Tibial artery (tissue), 4 donors: ENCODE measurements around the gene SPEM2.

Experiments
- DNase-seq, 2 donors: peaks; one replicate each; pipeline ENCODE4 v3.0.0-alpha.2; 2019
- H3K27ac ChIP-seq, 2 donors: fragments of 200-600 bp; sonication (generic) in 1 of 2; 1 replicate in 1 of 2; 2 replicates in 1 of 2; pipeline ENCODE4 v1.5.1; 2018 to 2019; ENCODE audit warnings: mild to moderate bottlenecking in 1 of 2
- H3K27me3 ChIP-seq, 2 donors: fragments of 200-600 bp; sonication (generic) in 1 of 2; one replicate each; pipeline versions ENCODE4 v1.5.1 to v1.6.0; 2016 to 2019
- H3K36me3 ChIP-seq, 3 donors: fragments of 200-600 bp; sonication (generic) in 2 of 3; one replicate each; pipeline ENCODE4 v1.5.1; 2016 to 2019; ENCODE audit warnings: mild to moderate bottlenecking in 2 of 3
- H3K4me1 ChIP-seq, 4 donors: fragments of 200-600 bp; sonication (generic) in 2 of 4; 1 replicate in 3 of 4; 2 replicates in 1 of 4; pipeline ENCODE4 v1.5.1; 2016 to 2019
- H3K4me3 ChIP-seq, 2 donors: fragments of 200-600 bp; sonication (generic) in 1 of 2; 1 replicate in 1 of 2; 2 replicates in 1 of 2; pipeline ENCODE4 v1.5.1; 2018 to 2019; ENCODE audit warnings: mild to moderate bottlenecking in 2 of 2
- H3K9me3 ChIP-seq, 3 donors: fragments of 200-600 bp; sonication (generic) in 1 of 3; one replicate each; pipeline ENCODE4 v1.5.1; 2016 to 2019
- intact Hi-C: fragments of 100-400 bp; cut with DNase I; formaldehyde crosslinking; loops from one replicate; pipeline ENCODE4 v1.15.0; 2023; ENCODE audit warnings: low total_unique reads
- TF ChIP-seq, protein P1 (sequence below), 2 experiments: fragments of 200-600 bp in 1 of 2; fragments of 450-650 bp in 1 of 2; IDR thresholded peaks; one replicate each; pipeline ENCODE4 v1.5.1; 2017 to 2019; ENCODE audit warnings: antibody characterized with exemption in 2 of 2, mild to moderate bottlenecking in 1 of 2, moderate library complexity in 1 of 2

The SPEM2 gene

GRCh38 chr17:7442142-7442541 lies 16.7 kb downstream of the SPEM2 start:
- intact Hi-C loops, result no loop called here
- Histone ChIP-seq H3K9me3 (no peaks in the 10 kb centered on the region), H3K36me3 (no peaks in the 10 kb centered on the region), H3K27ac (no peak overlapping the region), H3K4me1 (peaks cover 5 to 62% (median 47%) of the 10 kb centered on the region in 4 donors), H3K4me3 (no peak overlapping the region), H3K27me3 (peaks cover 5 to 61% of the 10 kb centered on the region in 2 donors)
- TF ChIP-seq, protein P1, sequence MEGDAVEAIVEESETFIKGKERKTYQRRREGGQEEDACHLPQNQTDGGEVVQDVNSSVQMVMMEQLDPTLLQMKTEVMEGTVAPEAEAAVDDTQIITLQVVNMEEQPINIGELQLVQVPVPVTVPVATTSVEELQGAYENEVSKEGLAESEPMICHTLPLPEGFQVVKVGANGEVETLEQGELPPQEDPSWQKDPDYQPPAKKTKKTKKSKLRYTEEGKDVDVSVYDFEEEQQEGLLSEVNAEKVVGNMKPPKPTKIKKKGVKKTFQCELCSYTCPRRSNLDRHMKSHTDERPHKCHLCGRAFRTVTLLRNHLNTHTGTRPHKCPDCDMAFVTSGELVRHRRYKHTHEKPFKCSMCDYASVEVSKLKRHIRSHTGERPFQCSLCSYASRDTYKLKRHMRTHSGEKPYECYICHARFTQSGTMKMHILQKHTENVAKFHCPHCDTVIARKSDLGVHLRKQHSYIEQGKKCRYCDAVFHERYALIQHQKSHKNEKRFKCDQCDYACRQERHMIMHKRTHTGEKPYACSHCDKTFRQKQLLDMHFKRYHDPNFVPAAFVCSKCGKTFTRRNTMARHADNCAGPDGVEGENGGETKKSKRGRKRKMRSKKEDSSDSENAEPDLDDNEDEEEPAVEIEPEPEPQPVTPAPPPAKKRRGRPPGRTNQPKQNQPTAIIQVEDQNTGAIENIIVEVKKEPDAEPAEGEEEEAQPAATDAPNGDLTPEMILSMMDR (IDR thresholded peaks at IDR 0.05), result no peak
- no peak for DNase-seq

- Histone ChIP-seq H3K4me3 (no peak overlapping the region), H3K36me3 (no peaks in the 10 kb centered on the region), H3K9me3 (no peaks in the 10 kb centered on the region), H3K27ac (no peak overlapping the region), H3K4me1 (peaks cover 5 to 49% (median 37%) of the 10 kb centered on the region in 4 donors), H3K27me3 (peaks cover 5 to 60% of the 10 kb centered on the region in 2 donors)
- TF ChIP-seq, protein P1 (IDR thresholded peaks at IDR 0.05), result no peak
- intact Hi-C loops, result no loop called here
- DNase-seq, result no peak
Measured at GRCh38 chr17:7443499-7444485, 18.4 kb downstream of the SPEM2 start.

DNA sequence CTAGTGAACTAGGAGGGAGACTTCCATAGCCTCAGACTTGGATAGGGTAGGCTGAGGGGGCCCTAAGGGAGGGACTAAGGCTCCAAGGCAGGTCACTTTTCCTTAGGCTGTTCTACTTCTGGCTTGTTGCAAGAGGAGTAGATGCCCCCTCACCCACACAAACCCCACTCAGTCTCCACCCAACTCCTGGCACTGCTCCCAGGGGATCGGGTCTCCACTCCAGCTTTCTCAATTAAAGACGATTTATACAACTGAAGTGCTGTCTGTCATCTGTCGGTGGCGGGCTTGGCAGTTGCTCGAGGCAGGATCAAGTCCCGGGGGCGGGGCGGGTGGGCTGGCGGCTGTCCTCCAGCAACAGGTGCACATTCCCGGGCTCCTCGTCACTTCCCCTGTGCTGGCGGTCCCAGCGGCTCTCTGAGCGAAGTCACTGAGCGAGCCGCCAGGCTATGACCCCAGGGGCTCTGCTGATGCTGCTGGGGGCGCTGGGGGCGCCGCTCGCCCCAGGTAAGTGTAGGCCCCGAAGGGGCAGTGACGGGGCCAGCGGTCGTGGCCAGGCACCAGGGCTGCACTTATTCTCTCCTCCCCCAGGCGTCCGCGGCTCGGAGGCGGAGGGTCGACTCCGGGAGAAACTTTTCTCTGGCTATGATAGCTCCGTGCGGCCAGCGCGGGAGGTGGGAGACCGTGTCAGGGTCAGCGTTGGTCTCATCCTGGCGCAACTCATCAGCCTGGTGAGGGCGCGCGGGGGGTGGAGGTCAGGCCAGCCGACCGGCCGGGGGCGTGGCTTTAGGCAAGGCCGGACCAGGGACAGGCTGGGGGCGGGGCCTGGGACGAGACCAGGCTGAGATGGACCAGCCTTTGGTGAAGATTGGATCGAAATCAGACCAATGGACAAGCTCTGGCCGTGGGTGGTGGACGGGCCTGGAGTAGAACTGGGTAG lies 19.5 kb downstream of the SPEM2 start, which contains the start of gene CHRNB1:
Gene CHRNB1 (plus strand): TSS at position 380 of the 937 bp plus-strand sequence. CDS start 67 bp downstream, at position 447.
- Histone ChIP-seq H3K4me1 (peaks cover 5 to 38% (median 28%) of the 10 kb centered on the region in 4 donors), H3K27ac (peak within 1 kb of the TSS in 1 of 2 donors; percentile 21), H3K27me3 (peaks cover 3 to 50% of the 10 kb centered on the region in 2 donors), H3K36me3 (no peaks in the 10 kb centered on the region), H3K4me3 (peak within 1 kb of the TSS; percentile 35 to 45), H3K9me3 (no peaks in the 10 kb centered on the region)
- DNase-seq, result peak; percentile 64 to 75
- intact Hi-C loops, result no loop called here
- TF ChIP-seq, protein P1 (IDR thresholded peaks at IDR 0.05), result peak in 1 of 2 experiments; percentile 6

- TF ChIP-seq, protein P1 (IDR thresholded peaks at IDR 0.05), result no peak
- intact Hi-C loops, result no loop called here
- Histone ChIP-seq H3K4me3 (peak overlapping the region; percentile 35 to 45), H3K27ac (no peak overlapping the region), H3K4me1 (peaks cover 5 to 31% (median 21%) of the 10 kb centered on the region in 4 donors), H3K27me3 (peaks cover 2 to 43% of the 10 kb centered on the region in 2 donors), H3K9me3 (no peaks in the 10 kb centered on the region), H3K36me3 (no peaks in the 10 kb centered on the region)
- DNase-seq, result no peak
Measured at GRCh38 chr17:7445619-7445968, 20.2 kb downstream of the SPEM2 start.

DNA sequence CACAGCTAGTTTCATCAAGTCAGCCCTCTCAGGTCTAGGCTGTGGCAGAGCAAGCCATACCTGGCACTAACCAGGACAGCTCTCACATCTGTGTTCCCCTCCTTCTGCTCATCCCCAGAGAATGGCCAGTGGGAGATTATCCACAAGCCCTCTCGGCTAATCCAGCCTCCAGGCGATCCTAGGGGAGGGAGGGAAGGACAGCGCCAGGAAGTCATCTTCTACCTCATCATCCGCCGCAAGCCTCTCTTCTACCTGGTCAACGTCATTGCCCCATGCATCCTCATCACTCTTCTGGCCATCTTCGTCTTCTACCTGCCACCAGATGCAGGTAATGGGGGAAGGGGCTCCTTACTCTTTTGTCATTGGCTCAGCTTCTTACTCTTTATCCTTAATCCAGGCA lies 23.0 kb downstream of the SPEM2 start:
- intact Hi-C loops, result no loop called here

More for the DNA sequence above, 23.0 kb downstream of the SPEM2 start:
- Histone ChIP-seq H3K9me3 (no peaks in the 10 kb centered on the region), H3K27ac (no peak overlapping the region), H3K36me3 (no peaks in the 10 kb centered on the region), H3K4me3 (no peak overlapping the region), H3K27me3 (peaks cover 2 to 31% of the 10 kb centered on the region in 2 donors), H3K4me1 (peaks cover 5 to 26% (median 16%) of the 10 kb centered on the region in 4 donors)
- DNase-seq, result no peak
- TF ChIP-seq, protein P1 (IDR thresholded peaks at IDR 0.05), result no peak
